ENCODE results near the gene FBF1.
"Not testable (repeated sequence)": the region's sequence is repeated elsewhere in the genome, so short reads cannot be mapped to it uniquely, and the experiment has no call there.

Gene FBF1

GRCh38 chr17:75970011-75970523, 29.2 kb upstream of the FBF1 start:
- no peak overlapping the region for H3K4me3 ChIP-seq (ENCODE audit: low read depth, low read length)
- TF ChIP-seq CTCF (IDR thresholded peaks at IDR 0.05; ENCODE audit: borderline replicate concordance, insufficient read depth, low read depth, low read length) = no peak

GRCh38 chr17:75969044-75969443, 28.2 kb upstream of the FBF1 start:
- not testable (repeated sequence) for H3K4me3 ChIP-seq (ENCODE audit: low read depth, low read length)

- no peak overlapping the region for H3K4me3 ChIP-seq (ENCODE audit: low read depth, low read length)
- TF ChIP-seq CTCF (IDR thresholded peaks at IDR 0.05; ENCODE audit: borderline replicate concordance, insufficient read depth, low read depth, low read length) = no peak
These were observed 24.6 kb upstream of the FBF1 start for GRCh38 chr17:75965468-75965867.

- TF ChIP-seq CTCF (IDR thresholded peaks at IDR 0.05; ENCODE audit: borderline replicate concordance, insufficient read depth, low read depth, low read length) = no peak
- no peak overlapping the region for H3K4me3 ChIP-seq (ENCODE audit: low read depth, low read length)
These were observed 19.1 kb upstream of the FBF1 start for GRCh38 chr17:75959839-75960511.

- no peak overlapping the region for H3K4me3 ChIP-seq (ENCODE audit: low read depth, low read length)
- TF ChIP-seq CTCF (IDR thresholded peaks at IDR 0.05; ENCODE audit: borderline replicate concordance, insufficient read depth, low read depth, low read length) = no peak
These were observed 18.4 kb upstream of the FBF1 start for GRCh38 chr17:75959051-75959838.

- H3K4me3 ChIP-seq (ENCODE audit: low read depth, low read length) = no peak overlapping the region
- TF ChIP-seq CTCF (IDR thresholded peaks at IDR 0.05; ENCODE audit: borderline replicate concordance, insufficient read depth, low read depth, low read length) = no peak
These were observed 10.2 kb upstream of the FBF1 start for GRCh38 chr17:75950855-75951554.

- H3K4me3 ChIP-seq (ENCODE audit: low read depth, low read length) = no peak overlapping the region
- TF ChIP-seq CTCF (IDR thresholded peaks at IDR 0.05; ENCODE audit: borderline replicate concordance, insufficient read depth, low read depth, low read length) = no peak
These were observed 9.6 kb upstream of the FBF1 start for GRCh38 chr17:75950421-75950820.

Data from GM12875 (cell line).